ENCODE results near the gene RPL13A.
A peak's percentile ranks its signal among the peaks of the same experiment; 100 is the strongest.
"Not testable (repeated sequence)": the region's sequence is repeated elsewhere in the genome, so short reads cannot be mapped to it uniquely, and the experiment has no call there.

RPL13A gene

DNA sequence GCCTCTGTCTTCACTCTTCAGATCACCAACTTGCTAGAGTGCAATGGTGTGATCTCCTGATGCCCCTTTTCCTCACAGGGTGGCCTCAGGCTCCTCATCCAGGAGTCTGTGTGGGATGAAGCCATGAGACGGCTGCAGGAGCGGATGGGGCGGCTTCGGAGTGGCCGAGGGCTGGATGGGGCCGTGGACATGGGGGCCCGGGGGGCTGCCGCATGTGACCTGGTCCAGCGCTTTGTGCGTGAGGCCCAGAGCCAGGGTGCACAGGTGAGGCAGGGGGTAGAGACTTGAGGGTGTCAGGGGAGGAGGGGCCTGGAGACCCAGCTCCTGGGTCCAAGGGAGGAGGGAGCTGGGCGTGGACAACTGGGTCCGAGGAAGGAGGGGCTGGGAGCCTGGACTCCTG is 24.9 kb upstream of the RPL13A start:
- ATAC-seq (replicated peaks) (no peak), DNase-seq (no peak)
- H3K4me3 Mint-ChIP-seq: no peak overlapping the region
- H3K9me3 Mint-ChIP-seq: no peaks in the 10 kb centered on the region
- H3K27ac Mint-ChIP-seq: no peak overlapping the region
- H3K36me3 Mint-ChIP-seq (ENCODE audit: insufficient read depth): peaks cover 26% of the 10 kb centered on the region
- no peaks in the 10 kb centered on the region for H3K27me3 Mint-ChIP-seq
- peaks cover 0 to 9% of the 10 kb centered on the region in 2 donors for H3K4me1 Mint-ChIP-seq (ENCODE audit: low read depth in 2 of 2)

- H3K36me3 Mint-ChIP-seq (ENCODE audit: insufficient read depth): peaks cover 25% of the 10 kb centered on the region
- peaks cover 8% of the 10 kb centered on the region in 2 donors for H3K4me1 Mint-ChIP-seq (ENCODE audit: low read depth in 2 of 2)
- H3K4me3 Mint-ChIP-seq: no peak overlapping the region
- no peaks in the 10 kb centered on the region for H3K9me3 Mint-ChIP-seq
- ATAC-seq (replicated peaks): no peak
- DNase-seq: no peak
- H3K27me3 Mint-ChIP-seq: no peaks in the 10 kb centered on the region
- peak overlapping the region; percentile 59 to 81 for H3K27ac Mint-ChIP-seq
Observed at GRCh38 chr19:49463960-49464740, 23.3 kb upstream of the RPL13A start.

DNA sequence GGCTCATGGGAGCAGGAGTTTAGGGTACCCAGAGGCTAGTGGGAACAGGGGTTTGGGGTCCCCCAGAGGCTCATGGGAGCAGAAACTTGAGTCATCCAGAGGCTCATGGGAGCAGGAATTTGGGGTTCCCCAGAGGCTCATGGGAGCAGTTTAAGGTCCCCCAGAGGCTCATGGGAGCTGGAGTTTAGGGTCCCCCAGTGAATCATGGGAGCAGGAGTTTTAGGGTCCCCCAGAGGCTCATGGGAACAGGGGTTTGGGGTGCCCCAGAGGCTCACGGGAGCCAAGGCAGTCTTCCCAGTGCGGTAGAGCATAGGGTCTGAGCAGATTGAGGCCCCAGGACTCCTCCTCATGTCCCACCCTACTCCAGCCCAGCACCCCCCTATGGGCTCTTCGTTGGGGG is 22.0 kb upstream of the RPL13A start:
- Mint-ChIP-seq H3K27ac (peak overlapping the region in 1 of 2 donors; percentile 81), H3K27me3 (no peaks in the 10 kb centered on the region), H3K4me3 (no peak overlapping the region), H3K9me3 (no peaks in the 10 kb centered on the region), H3K4me1 (ENCODE audit: low read depth in 2 of 2) (peaks cover 13 to 15% of the 10 kb centered on the region in 2 donors), H3K36me3 (ENCODE audit: insufficient read depth) (peaks cover 26% of the 10 kb centered on the region)
- ATAC-seq (replicated peaks): no peak
- DNase-seq: no peak

GRCh38 chr19:49468199-49468598 is 19.2 kb upstream of the RPL13A start:
- no peak for DNase-seq
- no peak for ATAC-seq (replicated peaks)
- H3K36me3 Mint-ChIP-seq (ENCODE audit: insufficient read depth): peaks cover 27% of the 10 kb centered on the region
- H3K4me1 Mint-ChIP-seq (ENCODE audit: low read depth in 2 of 2): peaks cover 27% of the 10 kb centered on the region in 2 donors
- H3K4me3 Mint-ChIP-seq: peak overlapping the region; percentile 84 to 85
- H3K27ac Mint-ChIP-seq: peak overlapping the region; percentile 97 to 100
- no peaks in the 10 kb centered on the region for H3K9me3 Mint-ChIP-seq
- no peaks in the 10 kb centered on the region for H3K27me3 Mint-ChIP-seq

GRCh38 chr19:49468746-49469447 is 18.5 kb upstream of the RPL13A start:
- H3K27me3 Mint-ChIP-seq: no peaks in the 10 kb centered on the region
- peak; percentile 86 to 90 (median 88) for DNase-seq
- peaks cover 28 to 31% of the 10 kb centered on the region in 2 donors for H3K4me1 Mint-ChIP-seq (ENCODE audit: low read depth in 2 of 2)
- H3K9me3 Mint-ChIP-seq: no peaks in the 10 kb centered on the region
- peak; percentile 77 for ATAC-seq (replicated peaks)
- peaks cover 30% of the 10 kb centered on the region for H3K36me3 Mint-ChIP-seq (ENCODE audit: insufficient read depth)
- H3K27ac Mint-ChIP-seq: peak overlapping the region; percentile 97 to 100
- H3K4me3 Mint-ChIP-seq: peak overlapping the region; percentile 84 to 85

DNA sequence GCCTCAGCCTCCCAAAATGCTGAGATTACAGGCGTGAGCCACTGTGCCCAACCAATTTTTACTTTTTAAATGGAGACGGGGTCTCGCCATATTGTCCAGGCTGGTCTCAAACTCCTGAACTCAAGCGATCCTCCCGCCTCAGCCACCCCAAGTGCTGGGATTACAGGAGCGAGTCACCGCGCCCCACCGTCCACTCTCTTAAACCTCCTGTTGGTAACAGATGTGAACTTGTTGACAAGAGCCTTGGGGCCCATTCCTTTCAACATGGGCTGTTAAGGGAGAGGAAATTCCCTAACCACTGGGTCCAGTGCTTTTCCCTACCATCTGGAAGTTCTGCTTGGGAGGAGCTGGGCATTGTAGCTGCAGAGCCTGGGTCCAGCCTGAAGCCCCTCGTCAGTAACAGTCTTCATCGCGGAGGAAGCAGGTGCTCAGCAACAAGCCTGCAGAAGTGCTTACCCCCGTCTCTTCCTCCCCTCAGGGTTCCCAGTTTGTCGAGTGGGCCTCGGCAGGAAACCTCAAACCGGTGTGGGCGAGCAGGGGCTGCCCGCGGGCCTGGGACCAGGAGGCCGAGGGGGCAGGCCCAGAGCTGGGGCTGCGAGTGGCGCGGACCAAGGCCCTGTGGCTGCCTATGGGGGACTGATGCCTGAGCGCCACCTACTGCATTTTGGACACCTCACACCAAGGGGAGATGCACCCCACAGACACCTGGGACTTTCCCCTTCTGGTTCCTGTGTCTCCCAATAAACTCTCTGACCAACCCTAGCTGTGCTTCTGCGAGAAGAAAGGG is 17.4 kb upstream of the RPL13A start:
- peak overlapping the region; percentile 97 to 100 for H3K27ac Mint-ChIP-seq
- ATAC-seq (replicated peaks): peak; percentile 59
- no peaks in the 10 kb centered on the region for H3K27me3 Mint-ChIP-seq
- peaks cover 41% of the 10 kb centered on the region for H3K36me3 Mint-ChIP-seq (ENCODE audit: insufficient read depth)
- H3K4me3 Mint-ChIP-seq: peak overlapping the region; percentile 65 to 73
- peaks cover 35 to 37% of the 10 kb centered on the region in 2 donors for H3K4me1 Mint-ChIP-seq (ENCODE audit: low read depth in 2 of 2)
- no peaks in the 10 kb centered on the region for H3K9me3 Mint-ChIP-seq
- DNase-seq: peak; percentile 80 to 85 (median 84)

GRCh38 chr19:49470615-49470978 is 16.8 kb upstream of the RPL13A start:
- ATAC-seq (replicated peaks) (no peak), DNase-seq (no peak)
- no peaks in the 10 kb centered on the region for H3K27me3 Mint-ChIP-seq
- peak overlapping the region; percentile 65 to 73 for H3K4me3 Mint-ChIP-seq
- peaks cover 47% of the 10 kb centered on the region for H3K36me3 Mint-ChIP-seq (ENCODE audit: insufficient read depth)
- peaks cover 41 to 43% of the 10 kb centered on the region in 2 donors for H3K4me1 Mint-ChIP-seq (ENCODE audit: low read depth in 2 of 2)
- H3K27ac Mint-ChIP-seq: peak overlapping the region; percentile 97 to 100
- H3K9me3 Mint-ChIP-seq: no peaks in the 10 kb centered on the region

DNA sequence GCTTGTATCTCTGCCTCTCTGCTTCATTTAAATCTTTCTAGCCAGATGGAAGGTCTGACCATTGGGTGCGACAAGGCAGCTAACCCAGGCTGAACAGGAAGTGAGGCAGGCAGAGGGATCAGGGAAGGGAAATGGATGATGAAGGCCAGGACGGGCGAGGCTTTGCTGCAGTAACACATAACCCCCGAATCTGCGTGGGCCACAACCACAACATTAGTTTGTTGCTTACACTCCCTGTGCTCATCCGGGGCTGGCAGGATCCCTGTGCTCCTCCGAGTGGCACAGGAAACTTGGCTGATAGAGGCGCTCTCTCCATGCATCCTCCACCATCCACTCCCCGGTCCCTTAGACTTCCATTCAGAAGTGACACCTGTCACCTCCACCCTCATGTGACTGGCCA is 14.5 kb upstream of the RPL13A start:
- Mint-ChIP-seq H3K27ac (peak overlapping the region; percentile 97 to 98), H3K36me3 (ENCODE audit: insufficient read depth) (peaks cover 66% of the 10 kb centered on the region), H3K27me3 (no peaks in the 10 kb centered on the region), H3K9me3 (no peaks in the 10 kb centered on the region), H3K4me3 (peak overlapping the region; percentile 94 to 96), H3K4me1 (ENCODE audit: low read depth in 2 of 2) (peaks cover 50 to 54% of the 10 kb centered on the region in 2 donors)
- no peak for DNase-seq
- ATAC-seq (replicated peaks): no peak

DNA sequence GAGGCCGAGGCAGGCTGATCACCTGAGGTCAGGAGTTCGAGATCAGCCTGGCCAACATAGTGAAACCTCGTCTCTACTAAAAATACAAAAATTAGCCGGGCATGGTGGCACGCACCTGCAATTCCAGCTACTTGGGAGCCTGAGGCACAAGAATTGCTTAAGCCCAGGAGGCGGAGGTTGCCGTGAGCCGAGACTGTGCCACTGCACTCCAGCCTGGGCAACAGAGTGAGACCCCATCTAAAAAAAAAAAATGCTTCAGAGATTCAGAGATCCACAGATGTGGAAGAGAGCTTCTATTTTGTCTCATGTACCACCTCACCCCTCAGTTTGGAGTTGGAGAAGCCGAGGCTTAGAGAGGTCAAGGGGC is 13.9 kb upstream of the RPL13A start:
- not testable (repeated sequence) for H3K27me3 Mint-ChIP-seq; DNase-seq; ATAC-seq (replicated peaks); H3K9me3 Mint-ChIP-seq
- Mint-ChIP-seq H3K27ac (peak overlapping the region; percentile 97 to 98), H3K36me3 (ENCODE audit: insufficient read depth) (peaks cover 69% of the 10 kb centered on the region), H3K4me1 (ENCODE audit: low read depth in 2 of 2) (peaks cover 49 to 51% of the 10 kb centered on the region in 2 donors), H3K4me3 (peak overlapping the region; percentile 94 to 96)

DNA sequence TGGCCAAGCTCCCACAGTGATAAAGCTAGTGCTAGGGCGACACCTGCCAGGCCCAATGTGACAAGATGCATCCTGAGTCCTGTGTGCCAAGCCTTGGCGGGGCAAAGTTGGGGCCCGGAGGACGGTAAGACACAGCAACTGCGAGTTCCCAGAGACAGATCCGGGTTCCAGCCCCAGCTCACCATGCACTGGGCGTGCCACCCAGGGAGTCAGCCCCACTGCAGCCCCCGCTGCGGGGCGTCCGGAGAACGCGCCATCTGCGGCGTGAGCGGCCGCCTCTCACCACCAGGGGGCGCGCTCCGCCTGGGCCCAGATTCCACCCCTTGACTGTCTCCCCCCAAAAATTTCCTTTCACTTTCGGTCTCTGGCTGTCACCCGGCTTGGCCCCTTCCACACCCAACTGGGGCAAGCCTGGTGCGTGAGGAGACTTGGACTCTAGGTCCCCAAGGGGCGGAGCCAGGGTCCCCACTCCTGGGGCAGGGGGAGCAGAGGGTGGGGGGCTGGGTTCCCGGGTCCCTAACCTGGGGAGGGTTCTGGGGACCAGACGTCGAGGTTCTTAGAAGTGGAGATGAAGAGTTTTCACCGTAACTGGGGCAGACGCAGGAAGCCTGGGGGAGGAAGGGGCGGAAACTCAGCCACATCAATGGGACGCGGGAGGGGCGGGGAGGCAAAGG is 13.4 kb upstream of the RPL13A start, which contains the start of gene FLT3LG:
Gene FLT3LG, plus strand, starts transcription at position 348 of the 674 bp plus-strand sequence. CDS start 425 bp downstream, outside the sequence.
- ATAC-seq (replicated peaks) (peak; percentile 47), DNase-seq (peak; percentile 88 to 89 (median 89))
- H3K4me1 Mint-ChIP-seq (ENCODE audit: low read depth in 2 of 2): peaks cover 44 to 46% of the 10 kb centered on the region in 2 donors
- H3K36me3 Mint-ChIP-seq (ENCODE audit: insufficient read depth): peaks cover 71% of the 10 kb centered on the region
- H3K9me3 Mint-ChIP-seq: no peaks in the 10 kb centered on the region
- H3K4me3 Mint-ChIP-seq: peak within 1 kb of the TSS; percentile 94 to 96
- no peaks in the 10 kb centered on the region for H3K27me3 Mint-ChIP-seq
- peak within 1 kb of the TSS; percentile 97 to 98 for H3K27ac Mint-ChIP-seq

DNA sequence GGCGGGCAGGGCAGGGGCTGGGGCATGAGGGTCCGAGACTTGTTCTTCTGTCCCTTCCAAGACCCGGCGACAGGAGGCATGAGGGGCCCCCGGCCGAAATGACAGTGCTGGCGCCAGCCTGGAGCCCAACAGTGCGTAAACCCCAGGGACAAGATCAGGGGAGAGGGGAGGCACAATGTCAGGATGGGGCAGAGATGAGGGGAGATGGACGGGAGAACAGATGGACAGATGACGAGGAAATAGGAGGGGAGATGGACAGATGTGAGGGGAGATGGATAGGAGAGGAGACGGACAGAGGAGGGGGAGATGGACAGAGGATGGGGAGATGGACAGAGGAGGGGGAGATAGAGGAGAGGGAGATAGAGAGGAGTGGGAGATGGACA is 12.9 kb upstream of the RPL13A start:
- H3K36me3 Mint-ChIP-seq (ENCODE audit: insufficient read depth): peaks cover 71% of the 10 kb centered on the region
- H3K4me3 Mint-ChIP-seq: peak overlapping the region; percentile 94 to 96
- H3K9me3 Mint-ChIP-seq: no peaks in the 10 kb centered on the region
- peak overlapping the region; percentile 97 to 98 for H3K27ac Mint-ChIP-seq
- ATAC-seq (replicated peaks): no peak
- no peaks in the 10 kb centered on the region for H3K27me3 Mint-ChIP-seq
- DNase-seq: no peak
- peaks cover 42 to 45% of the 10 kb centered on the region in 2 donors for H3K4me1 Mint-ChIP-seq (ENCODE audit: low read depth in 2 of 2)

DNA sequence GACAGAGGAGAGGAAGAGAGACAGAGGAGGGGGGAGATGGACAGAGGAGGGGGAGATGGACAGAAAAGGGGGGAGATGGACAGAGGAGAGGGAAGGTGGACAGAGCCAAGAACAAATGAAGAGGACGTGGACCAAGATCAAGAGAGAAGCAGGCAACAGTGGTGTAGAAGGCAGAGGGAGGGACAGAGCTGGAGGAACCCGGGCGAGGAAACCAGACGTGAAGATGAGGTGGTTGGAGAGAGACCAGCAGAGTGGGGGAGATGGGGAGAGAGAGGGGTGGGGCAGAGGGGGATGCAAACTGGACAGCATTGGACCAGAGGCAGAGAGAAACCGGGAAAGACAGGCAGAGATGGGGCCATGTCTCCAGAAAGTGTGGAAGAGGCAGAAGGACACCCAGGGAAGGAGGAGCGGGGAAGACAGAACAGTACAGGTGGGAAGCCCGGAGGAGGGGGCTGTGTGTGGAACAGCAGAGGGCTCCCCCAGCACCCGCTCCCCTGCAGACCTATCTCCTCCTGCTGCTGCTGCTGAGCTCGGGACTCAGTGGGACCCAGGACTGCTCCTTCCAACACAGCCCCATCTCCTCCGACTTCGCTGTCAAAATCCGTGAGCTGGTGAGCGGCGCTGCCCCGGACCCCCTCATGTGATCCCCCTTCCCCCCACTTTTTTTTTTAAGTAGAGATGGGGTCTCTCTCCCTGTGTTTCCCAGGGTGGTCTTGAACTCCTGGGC is 12.1 kb upstream of the RPL13A start:
- DNase-seq (no peak), ATAC-seq (replicated peaks) (no peak)
- no peaks in the 10 kb centered on the region for H3K9me3 Mint-ChIP-seq
- H3K27ac Mint-ChIP-seq: peak overlapping the region; percentile 97 to 98
- no peaks in the 10 kb centered on the region for H3K27me3 Mint-ChIP-seq
- peak overlapping the region; percentile 94 to 96 for H3K4me3 Mint-ChIP-seq
- H3K36me3 Mint-ChIP-seq (ENCODE audit: insufficient read depth): peaks cover 71% of the 10 kb centered on the region
- H3K4me1 Mint-ChIP-seq (ENCODE audit: low read depth in 2 of 2): peaks cover 36 to 41% of the 10 kb centered on the region in 2 donors
